Mammary microvascular endothelial cell (primary cell): ENCODE data around the gene NNAT. TPM values are rescaled to one million over a fixed set of nuclear protein-coding genes. Genes with fewer than 3 reads are reported as not detected.

Source experiments
- total RNA-seq: library from RNA; depleted of rRNA; stranded (reverse); fragments of >200 nt; gene quantifications from 2 replicates; pipeline ENCODE4 v1.2.3, GENCODE V29; 2015

The NNAT gene
- total RNA-seq, result not detected in 2 replicates

DNA sequence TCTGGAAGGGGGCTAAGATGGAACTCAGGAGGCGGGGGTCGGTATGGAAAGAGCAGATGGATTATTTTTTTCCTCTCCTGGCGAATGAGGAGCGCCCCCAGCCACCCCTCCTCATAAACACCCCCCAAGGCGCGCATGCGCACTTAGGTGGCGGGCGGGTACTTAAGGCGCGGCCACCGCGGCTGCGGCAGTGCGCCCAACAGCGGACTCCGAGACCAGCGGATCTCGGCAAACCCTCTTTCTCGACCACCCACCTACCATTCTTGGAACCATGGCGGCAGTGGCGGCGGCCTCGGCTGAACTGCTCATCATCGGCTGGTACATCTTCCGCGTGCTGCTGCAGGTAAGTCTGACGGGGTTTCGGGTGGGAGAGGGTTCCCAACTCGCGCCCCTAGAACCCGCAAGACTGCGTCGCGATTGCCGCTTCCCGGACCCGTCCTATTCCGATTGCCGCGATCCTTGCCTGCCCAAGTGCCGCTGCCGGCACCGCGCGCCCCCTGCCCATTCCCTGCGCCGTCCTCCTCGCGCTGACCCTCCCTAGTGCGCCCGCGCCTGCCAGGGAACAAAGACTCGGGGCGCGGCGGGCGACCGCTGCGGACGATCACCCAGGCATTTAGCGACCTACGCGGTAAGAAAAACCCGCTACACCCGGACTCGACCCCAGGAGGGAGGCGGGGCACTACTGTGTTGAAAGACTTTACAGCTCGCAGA, at the start of gene NNAT:
TSS of gene NNAT (plus strand) at position 190 of the 711 bp plus-strand sequence. CDS start at position 272, 82 bp downstream.

DNA sequence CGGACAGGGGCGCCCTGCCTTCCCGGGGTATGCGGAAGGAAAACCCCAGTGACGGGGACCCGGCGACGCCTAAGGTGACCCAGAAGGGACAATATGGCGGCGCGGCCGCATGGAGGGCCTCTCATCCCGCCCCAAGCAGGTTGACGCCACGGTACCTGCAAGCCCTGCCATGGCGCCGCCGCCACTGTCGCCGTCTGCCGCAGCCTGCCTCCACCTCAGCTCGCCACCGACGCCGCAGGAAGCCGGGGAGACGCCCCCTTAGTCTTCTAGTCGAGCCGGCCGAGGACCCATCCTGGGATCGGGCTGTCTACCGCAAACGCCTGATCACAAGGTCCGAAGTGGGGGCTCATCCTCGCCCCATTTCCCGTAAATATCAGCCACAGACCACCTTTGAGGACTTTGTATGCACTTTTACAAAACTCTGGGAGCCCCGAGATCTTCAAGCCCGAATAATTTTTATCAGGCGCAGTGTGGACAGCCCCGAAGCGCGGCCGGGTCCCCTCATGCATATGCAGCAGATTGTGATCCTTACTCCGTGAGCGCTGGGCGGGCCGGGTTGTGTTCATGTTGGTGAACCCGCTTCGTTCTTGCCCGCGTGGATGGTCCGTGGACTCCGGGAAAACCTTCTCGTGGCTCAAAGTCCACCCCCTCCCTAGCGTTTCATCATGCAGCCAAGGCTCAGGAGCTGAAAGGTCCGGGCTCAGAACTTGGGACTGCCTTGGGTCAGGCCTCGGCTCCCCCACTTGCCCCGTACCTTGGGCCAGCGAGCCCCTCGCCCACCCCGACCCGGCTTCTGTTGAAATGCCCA, 6.8 kb downstream of the NNAT start, which contains the start of gene BLCAP:
TSS of gene BLCAP (minus strand) at position 239 of the 808 bp plus-strand sequence. CDS start 8,702 bp downstream, outside the sequence.

Other genes with a start within 250 kb of the NNAT start
- gene MANBAL, start 231.6 kb upstream of the NNAT start, total RNA-seq, result 13.0 and 17.4 TPM in 2 replicates
- gene SRC, start 175.1 kb upstream of the NNAT start, total RNA-seq, result 3.2 and 4.4 TPM in 2 replicates
- gene BLCAP, start 6.6 kb downstream of the NNAT start, total RNA-seq, result 39.2 and 42.4 TPM in 2 replicates
- gene CTNNBL1, start 172.8 kb downstream of the NNAT start, total RNA-seq, result 34.2 and 37.5 TPM in 2 replicates